Heart right ventricle (tissue), 16 donors: Measurements from ENCODE around the gene ME1. TPM values are rescaled to one million over a fixed set of nuclear protein-coding genes. Genes with fewer than 3 reads are reported as not detected.
"Not testable (repeated sequence)": the region's sequence is repeated elsewhere in the genome, so short reads cannot be mapped to it uniquely, and the experiment has no call there.

Experiments used
- ATAC-seq, 8 donors: fragments of 200-7000 bp; cut with Tn5 transposase; one replicate each; pipeline ENCODE4 v1.9.1; 2020; ENCODE audit warnings: mild to moderate bottlenecking in 8 of 8, moderate library complexity in 8 of 8, moderate number of reproducible peaks in 1 of 8
- DNase-seq, 2 donors: peaks; one replicate each; pipeline ENCODE4 v3.0.0-alpha.2; 2020
- H3K27ac ChIP-seq, 10 donors: fragments of 200-600 bp; sonication (generic) in 2 of 10; one replicate each; pipeline versions ENCODE4 v1.5.0 to v1.8.0; 2020 to 2022; ENCODE audit warnings: mild to moderate bottlenecking in 3 of 10
- H3K27me3 ChIP-seq, 7 donors: fragments of 200-600 bp; one replicate each; pipeline ENCODE4 v1.8.0; 2021 to 2022; ENCODE audit warnings: mild to moderate bottlenecking in 2 of 7
- H3K36me3 ChIP-seq, 9 donors: fragments of 200-600 bp; sonication (generic) in 1 of 9; one replicate each; pipeline versions ENCODE4 v1.5.0 to v1.8.0; 2020 to 2022; ENCODE audit warnings: mild to moderate bottlenecking in 2 of 9
- H3K4me1 ChIP-seq, 9 donors: fragments of 200-600 bp; sonication (generic) in 1 of 9; one replicate each; pipeline versions ENCODE4 v1.5.0 to v1.8.0; 2020 to 2022; ENCODE audit warnings: mild to moderate bottlenecking in 4 of 9
- H3K4me3 ChIP-seq, 10 donors: fragments of 200-600 bp; sonication (generic) in 2 of 10; one replicate each; pipeline versions ENCODE4 v1.5.0 to v1.8.0; 2020 to 2022; ENCODE audit warnings: mild to moderate bottlenecking in 7 of 10, moderate library complexity in 2 of 10
- H3K9me3 ChIP-seq, 11 donors: fragments of 200-600 bp in 10 of 11; sonication (generic) in 2 of 11; one replicate each; pipeline versions ENCODE4 v1.5.0 to v1.8.0; 2013 to 2022; ENCODE audit warnings: mild to moderate bottlenecking in 2 of 11, control low read depth in 1 of 11, moderate library complexity in 1 of 11
- CTCF ChIP-seq, 9 donors: fragments of 200-600 bp; sonication (generic) in 2 of 9; IDR thresholded peaks; one replicate each; pipeline versions ENCODE4 v1.5.0 to v1.8.0; 2021 to 2022; ENCODE audit warnings: antibody characterized with exemption in 9 of 9, mild to moderate bottlenecking in 5 of 9, moderate library complexity in 1 of 9
- WGBS, 2 donors: extraction: QIAGEN DNeasy Blood & Tissue Kit; methylation state at CpG; one replicate each; pipeline ENCODE4 v1.1.7; 2013; ENCODE audit warnings: inconsistent platforms in 1 of 2; 5-methylcytosine and 5-hydroxymethylcytosine counted together
- intact Hi-C, 10 donors: fragments of 100-400 bp; cut with DNase I; formaldehyde crosslinking; loops; one replicate each; pipeline versions ENCODE4 v1.11.1 to v1.14.2; 2022
- polyA plus RNA-seq, 2 donors: library from polyadenylated mRNA; stranded (reverse); fragments of 200-250 nt; gene quantifications; one replicate each; pipeline ENCODE4 v1.2.3, GENCODE V29; 2013
- total RNA-seq, 10 donors: library from RNA; stranded (reverse); fragmentation: NEBNext Ultra II Directional in 3 of 10; extraction: Animal tissue kit (Norgen Biotek cat#: 25700) in 3 of 10; gene quantifications; one replicate each; pipeline versions ENCODE4 v1.2.1 to v1.2.4, GENCODE V29; 2021 to 2023
- donor health status: Arrhythmogenic right ventricular cardiomyopathy.
- donor health status: ischemic (EF 13 %, LVEDD 7.1; RV severe dilation, severe dysfunction).
- donor health status: healthy with polysubstance abuse.
- donor health status: DM: no; HTN: yes; CAD: no.
- donor health status: DM: no; HTN: no; CAD: no.
- donor health status: ischemic (EF 25% LVEDD 6.9; RV normal size, moderate dysfunction).
- donor health status: ischemic (EF 25% LVEDD 5.7; RV mildly dilated, moderate dysfunction).
- donor health status: healthy.
- donor health status: DM: yes; HTN: yes; CAD: no.
- donor health status: Ischemic cardiomyopathy.
- donor health status: ischemic (EF 35%, LVEDD 5.7; RV mildly dilated, moderate dysfunction).
- donor health status: nonischemic (EF 11% LVEDD 7.7; RV severe dilation, severe dysfunction).
- donor health status: DM: yes; HTN: yes; CAD: no.
- donor health status: PGD.
- donor health status: ischemic (EF 29% LVEDD 5.4; RV normal size, mild dysfunction).
- donor health status: nonischemic (EF 23%, LVEDD 6.1; RV moderate dilation, normal function).

ME1 gene
- total and polyA plus RNA-seq, 12 donors = 4.1 to 26.6 (median 17.2) TPM

GRCh38 chr6:83257791-83258190 lies 173.1 kb downstream of the ME1 start:
- Histone ChIP-seq H3K9me3 (peaks cover 0 to 3% (median 0%) of the 10 kb centered on the region in 11 donors), H3K27ac (no peak overlapping the region), H3K4me3 (no peak overlapping the region), H3K4me1 (no peaks in the 10 kb centered on the region), H3K27me3 (no peaks in the 10 kb centered on the region), H3K36me3 (peaks cover 0 to 4% (median 0%) of the 10 kb centered on the region in 9 donors)
- ATAC-seq = no peak
- DNase-seq = no peak
- intact Hi-C loops = no loop called here
- TF ChIP-seq CTCF (IDR thresholded peaks at IDR 0.05) = no peak
- WGBS, 2 donors = 96 to 99% methylated on average over 3 of the region's 3 CpGs

GRCh38 chr6:83256719-83257118 lies 174.1 kb downstream of the ME1 start:
- ATAC-seq, H3K4me3 ChIP-seq, H3K9me3 ChIP-seq, DNase-seq, intact Hi-C loops, H3K27ac ChIP-seq, H3K27me3 ChIP-seq, H3K4me1 ChIP-seq, H3K36me3 ChIP-seq: not testable (repeated sequence)
- 97 to 98% methylated on average over 3 of the region's 3 CpGs for WGBS, 2 donors

GRCh38 chr6:83252719-83253118 lies 178.1 kb downstream of the ME1 start:
- H3K4me1 ChIP-seq = no peaks in the 10 kb centered on the region
- TF ChIP-seq CTCF (IDR thresholded peaks at IDR 0.05) = no peak
- intact Hi-C loops = no loop called here
- H3K4me3 ChIP-seq = no peak overlapping the region
- H3K9me3 ChIP-seq = peaks cover 0 to 3% (median 0%) of the 10 kb centered on the region in 11 donors
- no peaks in the 10 kb centered on the region for H3K27me3 ChIP-seq
- 92 to 97% methylated on average over 1 of the region's 1 CpG for WGBS, 2 donors
- ATAC-seq = no peak
- no peak overlapping the region for H3K27ac ChIP-seq
- peaks cover 0 to 18% (median 0%) of the 10 kb centered on the region in 9 donors for H3K36me3 ChIP-seq
- DNase-seq = no peak

- no peak for TF ChIP-seq CTCF (IDR thresholded peaks at IDR 0.05)
- intact Hi-C loops = no loop called here
- H3K4me1 ChIP-seq = no peaks in the 10 kb centered on the region
- H3K27me3 ChIP-seq = no peaks in the 10 kb centered on the region
- H3K27ac ChIP-seq = no peak overlapping the region
- no peaks in the 10 kb centered on the region for H3K9me3 ChIP-seq
- no peak overlapping the region for H3K4me3 ChIP-seq
- DNase-seq (no peak), ATAC-seq (no peak)
- peaks cover 0 to 18% (median 0%) of the 10 kb centered on the region in 9 donors for H3K36me3 ChIP-seq
These were observed 180.6 kb downstream of the ME1 start for GRCh38 chr6:83250235-83250634.

GRCh38 chr6:83247471-83247870 lies 183.4 kb downstream of the ME1 start:
- DNase-seq = no peak
- 79 to 87% methylated on average over 3 of the region's 3 CpGs for WGBS, 2 donors
- H3K36me3 ChIP-seq = peaks cover 0 to 10% (median 0%) of the 10 kb centered on the region in 9 donors
- ATAC-seq = no peak
- no peak for TF ChIP-seq CTCF (IDR thresholded peaks at IDR 0.05)
- no peak overlapping the region for H3K4me3 ChIP-seq
- H3K4me1 ChIP-seq = no peaks in the 10 kb centered on the region
- H3K27me3 ChIP-seq = no peaks in the 10 kb centered on the region
- H3K27ac ChIP-seq = no peak overlapping the region
- intact Hi-C loops = no loop called here
- H3K9me3 ChIP-seq = no peaks in the 10 kb centered on the region
